GM12873 (cell line): ENCODE measurements around the gene RET.

Experiments
- TF ChIP-seq, protein P1 (sequence below): IDR thresholded peaks from 2 replicates; pipeline ENCODE4 v1.5.1; 2012; ENCODE audit warnings: low read depth, mild to moderate bottlenecking, moderate library complexity, low read length, control low read depth; ENCODE audit not compliant: insufficient read depth; ENCODE audit errors: missing control alignments

The RET gene

DNA sequence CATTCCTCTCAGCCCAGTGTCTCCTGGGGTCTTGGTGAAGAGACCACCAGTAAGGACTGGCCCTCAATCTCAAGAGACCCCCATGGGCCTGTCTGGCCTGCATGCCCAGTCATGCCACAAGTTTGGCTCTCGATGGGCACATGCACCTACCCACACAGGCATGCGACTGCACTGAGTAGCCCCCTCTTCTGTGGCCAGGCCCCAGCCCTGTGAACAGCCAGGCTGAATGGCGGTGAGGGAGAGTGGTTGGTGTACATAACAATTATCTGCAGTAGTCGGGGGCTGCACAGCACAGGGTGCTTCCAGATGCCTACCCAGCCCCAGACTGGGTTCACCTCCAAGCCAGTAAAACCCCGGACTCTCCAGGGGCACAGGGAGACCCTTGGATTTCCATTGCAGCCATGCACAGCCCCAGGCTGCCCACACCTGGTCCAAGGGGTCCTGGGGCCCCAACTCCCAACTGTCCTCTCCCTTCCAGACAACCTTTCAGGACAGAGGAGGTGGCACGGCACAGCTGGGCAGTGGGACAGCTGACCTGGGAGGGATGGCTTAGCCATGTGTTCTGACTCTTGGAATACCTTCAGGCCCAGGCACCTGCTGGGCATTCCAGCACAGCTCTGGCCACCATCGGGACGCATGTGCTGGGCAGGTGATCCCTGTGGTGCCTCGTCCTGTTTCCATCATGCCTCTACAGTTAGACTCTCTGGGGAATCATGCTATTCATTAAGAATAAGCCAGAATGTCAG, 40.3 kb downstream of the RET start:
- TF ChIP-seq, protein P1, sequence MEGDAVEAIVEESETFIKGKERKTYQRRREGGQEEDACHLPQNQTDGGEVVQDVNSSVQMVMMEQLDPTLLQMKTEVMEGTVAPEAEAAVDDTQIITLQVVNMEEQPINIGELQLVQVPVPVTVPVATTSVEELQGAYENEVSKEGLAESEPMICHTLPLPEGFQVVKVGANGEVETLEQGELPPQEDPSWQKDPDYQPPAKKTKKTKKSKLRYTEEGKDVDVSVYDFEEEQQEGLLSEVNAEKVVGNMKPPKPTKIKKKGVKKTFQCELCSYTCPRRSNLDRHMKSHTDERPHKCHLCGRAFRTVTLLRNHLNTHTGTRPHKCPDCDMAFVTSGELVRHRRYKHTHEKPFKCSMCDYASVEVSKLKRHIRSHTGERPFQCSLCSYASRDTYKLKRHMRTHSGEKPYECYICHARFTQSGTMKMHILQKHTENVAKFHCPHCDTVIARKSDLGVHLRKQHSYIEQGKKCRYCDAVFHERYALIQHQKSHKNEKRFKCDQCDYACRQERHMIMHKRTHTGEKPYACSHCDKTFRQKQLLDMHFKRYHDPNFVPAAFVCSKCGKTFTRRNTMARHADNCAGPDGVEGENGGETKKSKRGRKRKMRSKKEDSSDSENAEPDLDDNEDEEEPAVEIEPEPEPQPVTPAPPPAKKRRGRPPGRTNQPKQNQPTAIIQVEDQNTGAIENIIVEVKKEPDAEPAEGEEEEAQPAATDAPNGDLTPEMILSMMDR: no peak

DNA sequence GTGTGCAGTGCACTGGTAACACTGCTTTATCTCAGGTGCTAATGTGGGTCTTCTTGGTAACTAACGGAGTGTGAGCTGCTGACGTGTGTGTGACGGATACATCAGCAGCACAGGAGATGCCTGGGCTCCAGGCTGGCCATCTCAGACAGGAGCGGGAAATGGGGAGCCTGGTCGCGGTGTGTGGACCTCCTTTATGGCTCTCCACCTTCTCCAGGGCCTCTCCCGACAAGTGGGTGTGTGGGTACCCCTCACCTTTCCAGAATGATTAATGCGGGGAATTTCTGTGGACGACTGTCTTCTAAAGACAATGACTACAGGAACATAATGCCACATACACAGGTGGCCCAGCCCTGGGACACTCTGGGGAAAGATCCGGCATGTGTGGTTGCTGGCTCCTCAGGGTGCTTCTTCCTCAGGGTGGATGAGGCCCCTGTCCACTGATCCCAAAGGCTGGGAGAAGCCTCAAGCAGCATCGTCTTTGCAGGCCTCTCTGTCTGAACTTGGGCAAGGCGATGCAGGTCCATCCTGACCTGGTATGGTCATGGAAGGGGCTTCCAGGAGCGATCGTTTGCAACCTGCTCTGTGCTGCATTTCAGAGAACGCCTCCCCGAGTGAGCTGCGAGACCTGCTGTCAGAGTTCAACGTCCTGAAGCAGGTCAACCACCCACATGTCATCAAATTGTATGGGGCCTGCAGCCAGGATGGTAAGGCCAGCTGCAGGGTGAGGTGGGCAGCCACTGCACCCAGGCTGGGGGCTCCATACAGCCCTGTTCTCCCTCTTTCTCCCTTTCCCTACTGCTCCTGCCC, 41.1 kb downstream of the RET start:
- TF ChIP-seq, protein P1: no peak

DNA sequence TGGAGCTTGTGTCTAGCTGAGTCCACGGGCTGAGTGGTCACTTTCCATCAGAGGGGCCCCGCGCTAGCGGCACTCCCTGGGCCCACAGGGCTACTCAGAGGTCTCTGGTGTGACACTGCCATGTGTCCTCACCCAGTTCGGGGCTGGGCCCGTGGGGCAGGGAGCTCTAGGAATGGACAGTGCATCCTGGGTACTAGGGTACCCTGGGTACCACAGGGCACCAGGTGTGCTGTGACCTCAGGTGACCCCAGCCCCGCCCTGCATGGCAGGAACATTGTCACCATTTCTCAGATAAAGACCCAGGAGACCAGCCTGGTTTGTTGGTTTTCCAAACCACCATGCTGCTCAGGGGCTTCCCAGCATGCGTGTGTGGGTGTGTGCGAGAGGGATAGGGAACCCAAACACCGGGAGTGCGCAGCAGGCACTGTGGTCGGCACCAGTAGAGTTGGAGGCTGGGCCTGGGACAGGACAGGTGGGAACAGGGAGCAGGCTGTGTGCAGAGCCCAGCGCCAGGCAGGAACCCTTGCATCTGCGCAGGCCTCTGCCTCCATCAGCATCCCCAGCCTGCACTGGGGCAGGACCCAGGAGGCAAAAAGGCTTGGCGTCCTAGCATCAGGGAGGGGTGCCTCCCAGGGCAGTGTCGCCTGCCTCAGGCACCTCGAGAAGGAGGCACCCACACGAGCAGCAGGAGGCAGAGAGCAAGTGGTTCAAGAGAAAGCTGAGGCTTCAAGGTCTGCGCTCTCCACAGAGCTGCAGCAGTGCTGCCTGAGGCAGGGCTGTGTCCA, 42.0 kb downstream of the RET start:
- TF ChIP-seq, protein P1: no peak

DNA sequence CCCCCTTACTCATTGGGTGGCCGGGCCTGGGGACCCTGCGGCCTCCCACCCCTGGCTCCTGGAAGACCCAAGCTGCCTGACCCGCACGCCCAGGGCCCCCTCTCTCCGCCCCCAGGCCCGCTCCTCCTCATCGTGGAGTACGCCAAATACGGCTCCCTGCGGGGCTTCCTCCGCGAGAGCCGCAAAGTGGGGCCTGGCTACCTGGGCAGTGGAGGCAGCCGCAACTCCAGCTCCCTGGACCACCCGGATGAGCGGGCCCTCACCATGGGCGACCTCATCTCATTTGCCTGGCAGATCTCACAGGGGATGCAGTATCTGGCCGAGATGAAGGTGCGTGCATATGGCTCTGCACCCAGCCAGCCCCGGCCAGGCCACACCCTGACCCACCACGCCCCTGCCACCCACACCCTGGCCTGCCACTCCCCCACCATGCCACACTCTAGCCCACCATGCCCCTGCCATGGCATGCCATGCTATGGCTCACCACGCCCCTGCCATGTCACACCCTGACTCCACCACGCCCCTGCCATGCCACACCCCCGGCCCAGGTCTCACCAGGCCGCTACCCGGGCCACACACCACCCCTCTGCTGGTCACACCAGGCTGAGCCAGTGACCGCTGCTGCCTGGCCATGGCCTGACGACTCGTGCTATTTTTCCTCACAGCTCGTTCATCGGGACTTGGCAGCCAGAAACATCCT, 42.7 kb downstream of the RET start:
- TF ChIP-seq, protein P1: no peak

DNA sequence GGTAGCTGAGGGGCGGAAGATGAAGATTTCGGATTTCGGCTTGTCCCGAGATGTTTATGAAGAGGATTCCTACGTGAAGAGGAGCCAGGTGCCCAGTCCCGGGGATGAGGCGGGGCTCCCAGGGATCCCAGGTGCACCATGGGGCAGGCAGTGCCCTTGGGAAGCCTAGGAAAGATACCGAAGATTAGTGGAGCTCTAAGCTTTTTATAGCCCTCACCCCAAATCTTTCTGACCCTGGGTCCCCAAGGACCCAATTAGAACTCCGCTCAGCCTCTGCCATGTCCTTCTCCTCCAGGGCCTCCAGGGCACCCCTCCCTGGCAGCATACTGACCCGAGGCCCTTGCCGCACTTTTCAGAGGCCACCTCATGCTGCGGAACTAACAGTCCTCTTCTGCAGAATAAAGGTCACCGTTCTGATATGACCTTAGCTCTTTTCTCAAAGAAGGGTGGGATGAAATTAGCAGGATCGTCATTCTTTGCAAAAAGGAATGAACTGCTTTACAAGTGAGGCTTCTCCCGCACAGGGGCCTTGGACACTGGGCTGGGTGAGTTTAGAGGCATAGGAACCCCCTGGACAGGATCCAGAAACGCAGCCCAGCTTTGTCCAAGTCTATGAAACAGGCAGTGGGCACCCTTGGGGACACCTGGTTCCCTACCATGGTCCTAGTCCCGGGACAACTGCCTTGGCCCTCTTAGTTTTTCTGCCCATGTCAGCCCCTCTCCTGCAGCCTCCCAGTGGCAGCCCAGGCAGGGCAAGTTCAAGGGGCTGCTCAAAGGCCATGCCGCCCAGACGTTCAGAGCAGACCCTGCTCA, 43.5 kb downstream of the RET start:
- TF ChIP-seq, protein P1: no peak

DNA sequence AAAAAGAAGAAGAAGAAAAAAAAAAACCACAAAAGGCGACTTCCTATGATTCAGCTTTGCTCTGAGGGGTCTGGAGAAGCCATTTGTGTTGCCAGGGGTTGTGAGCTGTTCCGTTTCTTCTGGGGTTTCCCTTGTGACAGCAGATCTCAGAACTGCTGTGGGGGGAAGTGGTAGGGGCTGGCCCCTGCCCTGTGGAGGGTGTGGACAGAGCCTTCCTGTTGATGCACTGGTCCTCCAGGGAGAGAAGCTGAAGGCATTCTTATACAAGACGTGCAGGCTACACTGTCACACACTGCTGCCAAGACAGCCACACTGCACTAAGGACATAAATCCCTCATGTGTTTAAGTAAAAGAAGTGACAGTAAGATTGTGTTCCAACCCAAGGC, 44.1 kb downstream of the RET start:
- TF ChIP-seq, protein P1: no peak
